ENCODE data around the gene SECISBP2L.

Gene SECISBP2L

DNA sequence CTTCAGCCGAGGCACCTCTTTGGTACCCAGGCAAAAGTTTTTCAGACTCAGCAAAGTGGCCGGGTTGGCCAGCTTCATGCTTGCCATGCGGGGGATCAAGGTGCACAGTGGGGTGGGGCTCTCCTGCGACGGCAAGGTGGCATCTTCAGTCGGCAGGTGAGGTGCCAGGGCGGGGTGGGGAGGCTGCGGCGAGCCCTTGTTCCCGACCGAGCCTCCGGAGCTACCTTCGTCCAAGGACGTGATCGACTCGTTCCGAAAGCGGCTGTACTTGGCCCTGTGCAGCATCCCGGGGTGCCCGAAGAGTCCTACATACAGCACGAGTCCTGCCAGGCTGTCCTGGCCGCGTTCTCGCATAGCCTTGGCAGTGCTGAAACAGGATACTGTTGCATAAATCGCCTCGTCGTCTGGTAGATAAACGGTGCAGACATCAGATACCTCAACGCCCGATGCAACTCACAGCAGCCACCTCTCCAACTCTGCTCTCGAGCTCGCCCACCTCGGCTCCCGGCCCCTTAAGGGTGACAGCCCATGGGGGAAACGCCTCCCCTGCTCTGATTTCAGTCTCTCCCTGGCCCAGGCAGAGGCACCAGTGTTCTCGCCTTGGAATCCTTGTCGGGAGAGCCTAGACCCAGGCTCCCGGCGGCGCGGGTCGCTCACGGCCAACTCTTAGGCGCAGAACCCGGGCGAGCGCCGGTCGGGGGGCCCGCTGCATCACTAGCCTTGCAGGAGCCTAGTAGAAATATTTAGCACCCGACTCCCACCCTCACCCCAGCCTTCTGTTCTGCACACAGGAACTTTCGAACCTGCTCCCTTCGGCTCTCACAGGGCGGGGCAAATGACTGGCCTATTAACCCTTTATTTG lies 83.4 kb downstream of the SECISBP2L start:
- DNase-seq = peak; percentile 40
- TF ChIP-seq, protein P1, sequence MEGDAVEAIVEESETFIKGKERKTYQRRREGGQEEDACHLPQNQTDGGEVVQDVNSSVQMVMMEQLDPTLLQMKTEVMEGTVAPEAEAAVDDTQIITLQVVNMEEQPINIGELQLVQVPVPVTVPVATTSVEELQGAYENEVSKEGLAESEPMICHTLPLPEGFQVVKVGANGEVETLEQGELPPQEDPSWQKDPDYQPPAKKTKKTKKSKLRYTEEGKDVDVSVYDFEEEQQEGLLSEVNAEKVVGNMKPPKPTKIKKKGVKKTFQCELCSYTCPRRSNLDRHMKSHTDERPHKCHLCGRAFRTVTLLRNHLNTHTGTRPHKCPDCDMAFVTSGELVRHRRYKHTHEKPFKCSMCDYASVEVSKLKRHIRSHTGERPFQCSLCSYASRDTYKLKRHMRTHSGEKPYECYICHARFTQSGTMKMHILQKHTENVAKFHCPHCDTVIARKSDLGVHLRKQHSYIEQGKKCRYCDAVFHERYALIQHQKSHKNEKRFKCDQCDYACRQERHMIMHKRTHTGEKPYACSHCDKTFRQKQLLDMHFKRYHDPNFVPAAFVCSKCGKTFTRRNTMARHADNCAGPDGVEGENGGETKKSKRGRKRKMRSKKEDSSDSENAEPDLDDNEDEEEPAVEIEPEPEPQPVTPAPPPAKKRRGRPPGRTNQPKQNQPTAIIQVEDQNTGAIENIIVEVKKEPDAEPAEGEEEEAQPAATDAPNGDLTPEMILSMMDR (IDR thresholded peaks at IDR 0.05; ENCODE audit: low read depth, low read length) = no peak
- no peaks in the 10 kb centered on the region for H3K36me3 ChIP-seq
- no peaks in the 10 kb centered on the region for H3K9me3 ChIP-seq
- no peaks in the 10 kb centered on the region for H3K27me3 ChIP-seq
- H3K4me1 ChIP-seq = no peaks in the 10 kb centered on the region
- H3K4me3 ChIP-seq (ENCODE audit: low read depth, low read length) = peak overlapping the region; percentile 81

DNA sequence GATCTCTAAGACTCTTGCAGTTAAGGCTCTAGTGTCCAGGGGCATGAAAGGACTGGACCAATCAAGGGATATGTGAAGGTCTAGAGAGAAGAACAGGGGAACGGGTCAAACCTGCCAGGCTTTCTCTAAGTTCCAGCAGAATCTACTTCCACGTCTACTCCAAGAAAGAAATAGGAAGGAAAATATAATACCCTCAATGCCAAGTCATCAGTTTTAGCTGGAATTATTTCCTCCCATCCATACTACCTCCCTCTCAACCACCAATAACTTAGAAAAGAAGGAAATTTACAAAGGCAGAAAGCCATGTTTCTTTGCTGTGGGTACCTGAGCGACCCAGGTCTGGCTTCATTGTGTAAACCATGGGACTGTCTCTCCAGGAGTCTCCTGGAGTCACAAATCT lies 90.3 kb downstream of the SECISBP2L start:
- Histone ChIP-seq H3K4me1 (no peaks in the 10 kb centered on the region), H3K27me3 (no peaks in the 10 kb centered on the region), H3K36me3 (no peaks in the 10 kb centered on the region), H3K4me3 (ENCODE audit: low read depth, low read length) (no peak overlapping the region), H3K9me3 (no peaks in the 10 kb centered on the region)
- TF ChIP-seq, protein P1 (IDR thresholded peaks at IDR 0.05; ENCODE audit: low read depth, low read length) = no peak
- no peak for DNase-seq

DNA sequence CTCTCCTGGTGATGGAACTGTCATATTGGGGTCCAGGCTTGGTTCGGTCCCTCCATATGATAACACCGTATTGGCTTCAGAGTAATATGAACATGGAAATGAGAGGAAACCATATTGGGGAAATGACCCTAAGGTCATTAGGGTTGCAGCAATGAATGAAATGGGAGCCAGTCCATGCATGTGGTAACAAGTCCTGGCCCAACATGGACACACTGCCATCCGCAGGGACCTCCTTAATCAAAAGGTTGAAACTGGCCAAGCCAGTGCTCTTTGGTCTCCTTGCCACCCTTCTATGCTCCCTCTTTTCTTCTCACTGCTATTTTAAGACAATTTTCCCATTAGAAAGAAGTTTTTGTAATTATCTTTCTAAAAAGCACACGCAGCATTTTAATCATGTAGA lies 90.9 kb downstream of the SECISBP2L start:
- no peak for DNase-seq
- Histone ChIP-seq H3K36me3 (no peaks in the 10 kb centered on the region), H3K4me1 (no peaks in the 10 kb centered on the region), H3K27me3 (no peaks in the 10 kb centered on the region), H3K9me3 (no peaks in the 10 kb centered on the region), H3K4me3 (ENCODE audit: low read depth, low read length) (no peak overlapping the region)
- TF ChIP-seq, protein P1 (IDR thresholded peaks at IDR 0.05; ENCODE audit: low read depth, low read length) = no peak

DNA sequence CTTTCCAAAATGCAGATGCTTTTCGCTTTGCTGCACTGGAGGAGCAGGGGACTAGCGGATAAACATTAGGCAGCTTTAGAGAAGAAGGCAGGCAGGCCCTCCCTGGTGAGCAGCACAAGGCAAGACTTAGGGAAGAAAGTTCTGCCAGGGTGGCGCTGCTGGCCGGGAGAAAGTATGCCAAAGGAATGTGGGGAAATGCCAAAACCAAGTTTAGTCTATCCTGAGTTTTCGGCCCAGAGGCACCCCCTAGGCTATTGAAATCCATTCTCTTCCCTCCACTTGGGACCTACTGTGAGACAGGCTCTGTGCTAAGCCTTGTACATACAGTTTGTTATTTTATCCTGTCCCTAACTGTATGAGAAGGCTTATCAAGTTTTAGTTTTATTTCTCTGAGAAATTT lies 91.7 kb downstream of the SECISBP2L start:
- H3K27me3 ChIP-seq = no peaks in the 10 kb centered on the region
- H3K4me3 ChIP-seq (ENCODE audit: low read depth, low read length) = no peak overlapping the region
- no peaks in the 10 kb centered on the region for H3K36me3 ChIP-seq
- H3K9me3 ChIP-seq = no peaks in the 10 kb centered on the region
- H3K4me1 ChIP-seq = no peaks in the 10 kb centered on the region
- TF ChIP-seq, protein P1 (IDR thresholded peaks at IDR 0.05; ENCODE audit: low read depth, low read length) = no peak
- no peak for DNase-seq

DNA sequence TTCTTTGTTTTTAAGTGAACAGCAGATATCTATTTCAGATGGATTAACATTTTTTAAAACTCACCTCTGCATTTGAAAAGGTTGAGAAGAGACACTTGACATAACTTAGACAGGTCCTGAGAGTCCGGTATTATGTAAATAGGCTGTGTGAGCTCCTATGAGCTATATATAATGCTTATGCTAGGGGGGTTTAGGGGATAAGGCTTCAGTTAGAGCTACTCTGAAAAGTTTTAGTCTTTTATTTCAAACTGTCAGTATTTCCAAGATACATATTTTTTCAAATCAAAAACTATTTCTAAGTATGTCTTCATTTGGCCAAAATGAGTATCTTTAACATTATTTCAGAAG lies 99.4 kb downstream of the SECISBP2L start:
- TF ChIP-seq, protein P1 (IDR thresholded peaks at IDR 0.05; ENCODE audit: low read depth, low read length) = no peak
- H3K27me3 ChIP-seq = no peaks in the 10 kb centered on the region
- H3K9me3 ChIP-seq = no peaks in the 10 kb centered on the region
- no peaks in the 10 kb centered on the region for H3K36me3 ChIP-seq
- no peaks in the 10 kb centered on the region for H3K4me1 ChIP-seq
- no peak overlapping the region for H3K4me3 ChIP-seq (ENCODE audit: low read depth, low read length)
- no peak for DNase-seq

DNA sequence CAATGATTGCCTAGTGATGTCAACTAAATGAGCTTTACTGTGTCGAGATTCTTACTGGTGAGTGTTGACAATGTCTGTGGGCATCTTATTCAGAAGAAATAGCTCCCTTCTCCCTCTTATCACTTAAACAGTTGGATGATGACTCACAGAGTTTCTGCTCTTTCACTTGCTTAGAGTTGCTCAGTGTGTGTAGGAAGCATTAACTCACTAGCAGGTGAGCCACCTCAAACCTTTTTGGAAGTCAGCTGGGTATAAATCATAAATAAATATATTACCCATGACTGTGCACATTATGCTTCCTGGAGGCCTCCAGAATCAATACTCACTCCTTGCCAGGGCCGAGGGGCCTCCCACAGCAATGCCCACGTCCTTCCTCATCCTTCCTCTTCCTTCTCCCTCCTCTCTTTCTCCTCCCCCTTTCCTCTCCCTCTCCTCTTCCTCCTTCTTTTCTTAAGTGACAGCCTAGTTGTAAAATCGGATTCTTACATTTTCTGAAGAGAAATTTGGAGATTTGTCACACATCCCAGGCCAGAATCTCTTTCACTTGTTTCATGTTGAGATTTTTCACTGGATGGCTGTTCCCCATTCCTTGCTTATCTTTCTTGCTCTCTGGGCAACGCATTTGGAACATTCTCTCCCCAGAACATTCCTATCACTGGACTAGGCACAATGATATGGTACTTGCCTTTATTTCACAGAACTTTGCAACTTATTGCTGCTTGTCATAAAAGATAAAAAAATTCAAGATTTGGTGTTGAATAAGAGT lies 100.0 kb downstream of the SECISBP2L start:
- H3K27me3 ChIP-seq = no peaks in the 10 kb centered on the region
- TF ChIP-seq, protein P1 (IDR thresholded peaks at IDR 0.05; ENCODE audit: low read depth, low read length) = no peak
- no peaks in the 10 kb centered on the region for H3K4me1 ChIP-seq
- H3K9me3 ChIP-seq = no peaks in the 10 kb centered on the region
- H3K36me3 ChIP-seq = no peaks in the 10 kb centered on the region
- H3K4me3 ChIP-seq (ENCODE audit: low read depth, low read length) = no peak overlapping the region
- DNase-seq = no peak

All from BE2C (cell line).